Esophagus muscularis mucosa (tissue), 4 donors: ENCODE data around the gene IRX5.

Experiments
- CTCF ChIP-seq, 3 experiments: fragments of 200-600 bp in 2 of 3; fragments of 450-650 bp in 1 of 3; sonication (generic) in 2 of 3; IDR thresholded peaks; one replicate each; pipeline ENCODE4 v1.5.1; 2017 to 2019; ENCODE audit warnings: antibody characterized with exemption in 3 of 3, mild to moderate bottlenecking in 2 of 3, moderate library complexity in 1 of 3
- EP300 ChIP-seq: sonication (generic); formaldehyde crosslinking; IDR thresholded peaks from one replicate; pipeline ENCODE4 v1.6.1; 2017; ENCODE audit warnings: antibody characterized with exemption
- POLR2A ChIP-seq: fragments of 450-650 bp; IDR thresholded peaks from one replicate; pipeline ENCODE4 v1.6.1; 2017; ENCODE audit warnings: antibody characterized with exemption, moderate library complexity, mild to moderate bottlenecking, low read depth
- POLR2AphosphoS5 ChIP-seq, 2 donors: sonication (generic); formaldehyde crosslinking; IDR thresholded peaks; one replicate each; pipeline ENCODE4 v1.6.1; 2017; ENCODE audit warnings: antibody characterized with exemption in 2 of 2

GRCh38 chr16:54923988-54924387, 6.7 kb upstream of the IRX5 start:
- TF ChIP-seq CTCF (IDR thresholded peaks at IDR 0.05) (no peak), EP300 (no peak), POLR2A (no peak), POLR2AphosphoS5 (IDR thresholded peaks at IDR 0.05) (no peak)
